Measurements from ENCODE around the gene GSTM3. TPM values are rescaled to one million over a fixed set of nuclear protein-coding genes. Genes with fewer than 3 reads are reported as not detected.

Gene GSTM3
- 297 and 337 TPM in 2 replicates for total RNA-seq
- polyA plus RNA-seq: 905 and 962 TPM in 2 replicates

DNA sequence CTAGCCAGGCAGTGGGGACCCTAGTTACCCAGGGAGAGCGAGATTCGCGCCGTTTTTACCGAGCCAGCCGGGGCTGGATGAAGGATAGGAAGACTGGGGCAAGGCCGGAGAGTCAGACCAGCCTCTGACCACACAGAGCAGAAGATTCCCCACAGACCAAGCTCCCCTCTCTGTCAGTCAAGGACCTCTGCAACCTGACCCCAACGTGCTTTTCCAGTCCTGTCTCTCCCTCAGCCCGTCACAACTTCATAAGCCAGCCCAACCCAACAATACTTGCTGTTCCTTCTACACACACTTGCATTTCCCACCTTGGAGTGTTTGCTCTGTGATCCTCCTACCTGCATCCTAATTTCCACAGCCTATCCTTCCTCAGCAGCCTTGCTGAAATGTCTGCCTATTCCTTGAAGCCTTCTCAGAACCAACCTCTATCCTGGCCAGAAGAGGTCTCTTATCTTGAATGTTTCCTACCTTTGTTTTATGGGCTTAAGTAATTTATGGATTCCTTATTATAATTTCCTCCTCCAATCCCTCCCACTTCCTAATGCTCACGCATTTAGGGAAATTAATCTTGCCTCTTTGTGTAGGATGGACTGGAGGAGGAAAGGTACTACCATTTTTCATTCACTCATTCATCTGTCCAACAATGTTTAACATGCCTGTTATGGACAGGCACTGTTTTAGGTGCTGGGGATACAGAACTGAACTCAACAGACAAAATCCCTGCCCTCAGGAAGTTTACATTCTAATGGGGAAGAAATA is at the start of gene GSTM3:
Gene GSTM3 (minus strand): TSS at position 424 of the 759 bp plus-strand sequence. CDS start 751 bp downstream, outside the sequence.
- DNase-seq (ENCODE audit: low spot score): no peak
- TF ChIP-seq, protein P1, sequence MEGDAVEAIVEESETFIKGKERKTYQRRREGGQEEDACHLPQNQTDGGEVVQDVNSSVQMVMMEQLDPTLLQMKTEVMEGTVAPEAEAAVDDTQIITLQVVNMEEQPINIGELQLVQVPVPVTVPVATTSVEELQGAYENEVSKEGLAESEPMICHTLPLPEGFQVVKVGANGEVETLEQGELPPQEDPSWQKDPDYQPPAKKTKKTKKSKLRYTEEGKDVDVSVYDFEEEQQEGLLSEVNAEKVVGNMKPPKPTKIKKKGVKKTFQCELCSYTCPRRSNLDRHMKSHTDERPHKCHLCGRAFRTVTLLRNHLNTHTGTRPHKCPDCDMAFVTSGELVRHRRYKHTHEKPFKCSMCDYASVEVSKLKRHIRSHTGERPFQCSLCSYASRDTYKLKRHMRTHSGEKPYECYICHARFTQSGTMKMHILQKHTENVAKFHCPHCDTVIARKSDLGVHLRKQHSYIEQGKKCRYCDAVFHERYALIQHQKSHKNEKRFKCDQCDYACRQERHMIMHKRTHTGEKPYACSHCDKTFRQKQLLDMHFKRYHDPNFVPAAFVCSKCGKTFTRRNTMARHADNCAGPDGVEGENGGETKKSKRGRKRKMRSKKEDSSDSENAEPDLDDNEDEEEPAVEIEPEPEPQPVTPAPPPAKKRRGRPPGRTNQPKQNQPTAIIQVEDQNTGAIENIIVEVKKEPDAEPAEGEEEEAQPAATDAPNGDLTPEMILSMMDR (IDR thresholded peaks at IDR 0.05; ENCODE audit: poor library complexity): no peak
- TF ChIP-seq EZH2phosphoT487 (IDR thresholded peaks at IDR 0.05; ENCODE audit: low read depth, severe bottlenecking, unreplicated experiment): no peak
- no peak for TF ChIP-seq EZH2 (IDR thresholded peaks at IDR 0.05; ENCODE audit: borderline replicate concordance)
- peaks cover 28% of the 10 kb centered on the region for H3K79me2 ChIP-seq
- H3K36me3 ChIP-seq (replicated peaks; ENCODE audit: insufficient read depth, low read depth): no peaks in the 10 kb centered on the region
- no peaks in the 10 kb centered on the region for H3K9me2 ChIP-seq (replicated peaks; ENCODE audit: insufficient read depth)
- peak within 1 kb of the TSS; percentile 96 for H3K4me2 ChIP-seq
- no peaks in the 10 kb centered on the region for H3K27me3 ChIP-seq
- peak within 1 kb of the TSS; percentile 93 for H3K4me3 ChIP-seq
- peaks cover 10% of the 10 kb centered on the region for H3K4me1 ChIP-seq (ENCODE audit: insufficient read depth)
- 7% methylated on average over 10 of the region's 10 CpGs for WGBS (ENCODE audit: low lambda C conversion rate, missing lambda C conversion rate)
- H2AFZ ChIP-seq: peak within 1 kb of the TSS; percentile 75
- H3K9me3 ChIP-seq (ENCODE audit: low read depth): no peaks in the 10 kb centered on the region
- H3K27ac ChIP-seq: peak within 1 kb of the TSS; percentile 93
- no peaks in the 10 kb centered on the region for H4K20me1 ChIP-seq (ENCODE audit: insufficient read depth, poor library complexity, severe bottlenecking)

DNA sequence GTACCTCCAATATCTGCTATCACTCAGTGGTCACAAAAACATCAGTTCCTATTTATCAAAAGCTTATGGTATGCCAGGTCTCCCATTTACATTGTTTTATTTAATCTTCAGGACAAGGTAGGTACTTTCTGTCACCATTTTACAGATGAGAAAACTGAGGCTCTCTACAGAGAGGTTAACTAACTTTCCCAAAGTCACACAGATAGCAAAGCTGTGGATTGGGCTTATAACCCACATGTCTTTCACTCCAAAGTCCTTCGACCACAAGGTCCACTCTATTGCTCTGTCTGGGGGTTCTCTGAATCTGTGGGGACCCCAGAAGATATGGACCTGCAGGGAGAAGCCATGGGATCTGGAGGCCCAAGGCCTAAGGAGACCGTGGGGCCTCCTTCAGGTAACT is 49.5 kb upstream of the GSTM3 start:
- Histone ChIP-seq H3K79me2 (no peaks in the 10 kb centered on the region), H3K27me3 (no peaks in the 10 kb centered on the region), H4K20me1 (ENCODE audit: insufficient read depth, poor library complexity, severe bottlenecking) (no peaks in the 10 kb centered on the region), H3K36me3 (replicated peaks; ENCODE audit: insufficient read depth, low read depth) (no peaks in the 10 kb centered on the region), H2AFZ (no peak overlapping the region), H3K27ac (no peak overlapping the region), H3K4me1 (ENCODE audit: insufficient read depth) (peaks cover 38% of the 10 kb centered on the region), H3K9me2 (replicated peaks; ENCODE audit: insufficient read depth) (no peaks in the 10 kb centered on the region), H3K9me3 (ENCODE audit: low read depth) (no peaks in the 10 kb centered on the region), H3K4me2 (no peak overlapping the region), H3K4me3 (no peak overlapping the region)
- WGBS (ENCODE audit: low lambda C conversion rate, missing lambda C conversion rate): 92% methylated on average over 2 of the region's 2 CpGs
- DNase-seq (ENCODE audit: low spot score): no peak
- TF ChIP-seq EZH2phosphoT487 (IDR thresholded peaks at IDR 0.05; ENCODE audit: low read depth, severe bottlenecking, unreplicated experiment) (no peak), EZH2 (IDR thresholded peaks at IDR 0.05; ENCODE audit: borderline replicate concordance) (no peak)
- TF ChIP-seq, protein P1 (IDR thresholded peaks at IDR 0.05; ENCODE audit: poor library complexity): no peak

DNA sequence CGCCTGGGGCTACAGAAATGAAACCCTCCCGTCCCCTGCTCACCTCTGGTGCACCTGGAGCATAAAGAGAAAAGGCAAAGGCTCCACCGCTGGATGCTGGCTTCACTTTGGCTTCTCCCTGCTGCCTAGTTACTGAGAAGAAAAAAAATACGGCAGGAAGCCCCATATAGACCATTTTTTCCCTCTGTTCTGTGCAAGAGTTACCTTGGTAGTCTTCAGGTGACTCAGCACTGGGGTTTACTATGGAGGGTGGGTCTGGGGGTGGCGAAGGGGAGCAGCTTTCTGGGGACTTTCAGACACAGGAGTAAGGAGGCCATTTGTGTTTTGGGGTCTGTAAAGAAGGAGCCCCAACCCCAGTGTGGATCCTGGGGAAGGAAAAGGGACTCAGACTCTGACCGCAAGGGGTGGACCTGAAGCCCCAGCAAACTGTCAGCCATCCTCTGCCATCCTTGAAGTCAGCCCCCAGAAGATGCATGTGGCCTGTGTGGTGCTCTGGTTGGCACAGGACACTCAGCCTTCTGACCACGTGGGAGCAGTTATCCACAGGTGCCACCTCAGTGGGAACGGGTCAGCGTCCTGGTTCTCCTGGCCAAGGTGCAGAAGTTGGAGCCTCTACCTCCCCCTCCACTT is 48.8 kb upstream of the GSTM3 start:
- H3K27me3 ChIP-seq: no peaks in the 10 kb centered on the region
- H3K4me1 ChIP-seq (ENCODE audit: insufficient read depth): peaks cover 38% of the 10 kb centered on the region
- TF ChIP-seq, protein P1 (IDR thresholded peaks at IDR 0.05; ENCODE audit: poor library complexity): no peak
- no peak for TF ChIP-seq EZH2phosphoT487 (IDR thresholded peaks at IDR 0.05; ENCODE audit: low read depth, severe bottlenecking, unreplicated experiment)
- TF ChIP-seq EZH2 (IDR thresholded peaks at IDR 0.05; ENCODE audit: borderline replicate concordance): no peak
- no peak overlapping the region for H3K4me3 ChIP-seq
- no peaks in the 10 kb centered on the region for H3K36me3 ChIP-seq (replicated peaks; ENCODE audit: insufficient read depth, low read depth)
- H3K27ac ChIP-seq: no peak overlapping the region
- 90% methylated on average over 9 of the region's 9 CpGs for WGBS (ENCODE audit: low lambda C conversion rate, missing lambda C conversion rate)
- no peak for DNase-seq (ENCODE audit: low spot score)
- no peaks in the 10 kb centered on the region for H3K9me2 ChIP-seq (replicated peaks; ENCODE audit: insufficient read depth)
- H3K9me3 ChIP-seq (ENCODE audit: low read depth): no peaks in the 10 kb centered on the region
- no peak overlapping the region for H2AFZ ChIP-seq
- H4K20me1 ChIP-seq (ENCODE audit: insufficient read depth, poor library complexity, severe bottlenecking): no peaks in the 10 kb centered on the region
- no peaks in the 10 kb centered on the region for H3K79me2 ChIP-seq
- H3K4me2 ChIP-seq: no peak overlapping the region
